IPS-18c (cell line): ENCODE data around the gene F2RL3.
"Not testable (repeated sequence)": the region's sequence is repeated elsewhere in the genome, so short reads cannot be mapped to it uniquely, and the experiment has no call there.

Experiments
- H3K4me3 ChIP-seq: 2 replicates; pipeline ENCODE4 v1.7.0; 2013; ENCODE audit warnings: low read depth, mild to moderate bottlenecking, low read length, moderate library complexity; ENCODE audit not compliant: insufficient read depth
- H3K9me3 ChIP-seq: one replicate; pipeline ENCODE4 v1.6.1; 2013; ENCODE audit warnings: mild to moderate bottlenecking, low read length, moderate library complexity; ENCODE audit not compliant: control insufficient read depth, insufficient read depth

The F2RL3 gene

DNA sequence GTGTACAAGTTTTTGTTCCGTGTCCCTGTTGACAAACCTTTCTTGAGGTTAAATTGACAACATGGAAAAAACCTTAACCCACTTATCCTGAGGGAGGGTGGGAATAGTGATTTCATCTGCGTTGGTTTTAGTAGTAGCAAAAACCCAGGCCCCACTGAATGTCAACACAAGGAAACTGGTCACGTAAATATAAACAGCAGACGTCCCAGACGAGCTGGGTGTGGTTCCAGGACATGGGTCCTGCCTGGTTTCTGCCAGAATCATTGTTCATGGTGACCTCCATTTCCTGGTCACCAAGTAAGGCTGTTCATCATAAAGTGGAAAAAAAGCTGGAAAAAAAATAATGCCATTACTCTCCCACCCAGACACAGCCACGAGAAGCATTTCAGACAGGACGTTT lies 16.9 kb upstream of the F2RL3 start:
- peaks cover 2% of the 10 kb centered on the region for H3K9me3 ChIP-seq
- H3K4me3 ChIP-seq = no peak overlapping the region

GRCh38 chr19:16872728-16873127 lies 16.1 kb upstream of the F2RL3 start:
- peaks cover 2% of the 10 kb centered on the region for H3K9me3 ChIP-seq

DNA sequence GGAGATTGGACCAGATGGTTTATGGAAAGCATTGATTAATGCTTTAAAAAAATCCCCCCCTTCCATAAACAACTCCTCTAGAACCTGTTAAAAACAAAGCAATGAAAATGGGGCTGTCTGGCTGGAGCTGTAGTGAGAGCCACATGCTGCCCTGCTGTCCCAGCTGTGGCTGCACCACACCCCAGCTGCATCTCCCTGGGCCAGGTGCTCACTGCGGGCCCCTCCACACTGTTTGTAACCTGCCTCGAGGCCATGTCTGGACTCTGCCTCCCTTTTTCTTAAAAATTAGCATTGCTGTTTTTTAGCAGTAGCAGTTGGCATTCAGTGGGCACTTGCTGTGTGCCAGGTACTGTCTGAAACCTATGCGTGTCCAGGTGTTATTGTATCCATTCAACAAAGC lies 15.2 kb upstream of the F2RL3 start:
- H3K9me3 ChIP-seq = peaks cover 2% of the 10 kb centered on the region
- H3K4me3 ChIP-seq = no peak overlapping the region

More at GRCh38 chr19:16872728-16873127, 16.1 kb upstream of the F2RL3 start:
- no peak overlapping the region for H3K4me3 ChIP-seq

DNA sequence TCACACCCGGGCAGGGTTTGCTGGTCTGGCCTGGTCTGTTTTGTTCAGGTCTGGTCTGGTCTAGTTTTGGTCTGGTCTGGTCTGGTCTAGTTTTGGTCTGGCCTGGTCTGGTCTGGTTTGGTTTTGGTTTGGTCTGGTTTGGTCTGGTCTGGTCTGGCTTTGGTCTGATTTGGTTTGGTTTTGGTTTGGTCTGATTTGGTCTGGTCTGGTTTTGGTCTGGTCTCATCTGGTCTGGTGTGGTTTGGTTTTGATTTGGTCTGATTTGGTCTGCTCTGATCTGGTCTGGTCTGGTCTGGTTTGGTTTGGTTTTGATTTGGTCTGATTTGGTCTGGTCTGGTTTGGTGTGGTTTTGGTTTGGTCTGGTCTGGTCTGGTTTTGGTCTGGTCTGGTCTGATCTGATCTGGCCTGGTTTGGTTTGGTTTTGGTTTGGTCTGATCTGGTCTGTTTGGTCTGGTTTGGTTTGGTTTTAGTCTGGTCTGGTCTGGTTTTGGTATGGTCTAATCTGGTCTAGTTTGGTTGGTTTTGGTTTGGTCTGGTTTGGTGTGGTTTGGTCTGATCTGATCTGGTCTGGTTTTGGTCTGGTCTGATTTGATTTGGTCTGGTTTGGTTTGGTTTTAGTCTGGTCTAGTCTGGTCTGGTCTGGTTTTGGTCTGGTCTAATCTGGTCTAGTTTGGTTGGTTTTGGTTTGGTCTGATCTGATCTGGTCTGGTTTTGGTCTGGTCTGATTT lies 14.4 kb upstream of the F2RL3 start:
- Histone ChIP-seq H3K9me3 (peaks cover 2% of the 10 kb centered on the region), H3K4me3 (no peak overlapping the region)

DNA sequence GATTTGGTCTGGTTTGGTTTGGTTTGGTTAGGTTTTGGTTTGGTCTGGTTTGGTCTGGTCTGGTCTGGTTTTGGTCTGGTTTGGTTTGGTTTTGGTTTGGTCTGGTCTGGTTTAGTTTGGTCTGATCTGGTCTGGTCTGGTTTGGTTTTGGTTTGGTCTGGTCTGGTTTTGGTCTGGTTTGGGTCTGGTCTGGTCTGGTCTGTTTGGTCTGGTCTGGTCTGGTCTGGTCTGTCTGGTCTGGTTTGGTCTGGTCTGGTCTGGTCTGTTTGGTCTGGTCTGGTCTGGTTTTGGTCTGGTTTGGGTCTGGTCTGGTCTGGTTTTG lies 13.9 kb upstream of the F2RL3 start:
- H3K9me3 ChIP-seq, H3K4me3 ChIP-seq: not testable (repeated sequence)

DNA sequence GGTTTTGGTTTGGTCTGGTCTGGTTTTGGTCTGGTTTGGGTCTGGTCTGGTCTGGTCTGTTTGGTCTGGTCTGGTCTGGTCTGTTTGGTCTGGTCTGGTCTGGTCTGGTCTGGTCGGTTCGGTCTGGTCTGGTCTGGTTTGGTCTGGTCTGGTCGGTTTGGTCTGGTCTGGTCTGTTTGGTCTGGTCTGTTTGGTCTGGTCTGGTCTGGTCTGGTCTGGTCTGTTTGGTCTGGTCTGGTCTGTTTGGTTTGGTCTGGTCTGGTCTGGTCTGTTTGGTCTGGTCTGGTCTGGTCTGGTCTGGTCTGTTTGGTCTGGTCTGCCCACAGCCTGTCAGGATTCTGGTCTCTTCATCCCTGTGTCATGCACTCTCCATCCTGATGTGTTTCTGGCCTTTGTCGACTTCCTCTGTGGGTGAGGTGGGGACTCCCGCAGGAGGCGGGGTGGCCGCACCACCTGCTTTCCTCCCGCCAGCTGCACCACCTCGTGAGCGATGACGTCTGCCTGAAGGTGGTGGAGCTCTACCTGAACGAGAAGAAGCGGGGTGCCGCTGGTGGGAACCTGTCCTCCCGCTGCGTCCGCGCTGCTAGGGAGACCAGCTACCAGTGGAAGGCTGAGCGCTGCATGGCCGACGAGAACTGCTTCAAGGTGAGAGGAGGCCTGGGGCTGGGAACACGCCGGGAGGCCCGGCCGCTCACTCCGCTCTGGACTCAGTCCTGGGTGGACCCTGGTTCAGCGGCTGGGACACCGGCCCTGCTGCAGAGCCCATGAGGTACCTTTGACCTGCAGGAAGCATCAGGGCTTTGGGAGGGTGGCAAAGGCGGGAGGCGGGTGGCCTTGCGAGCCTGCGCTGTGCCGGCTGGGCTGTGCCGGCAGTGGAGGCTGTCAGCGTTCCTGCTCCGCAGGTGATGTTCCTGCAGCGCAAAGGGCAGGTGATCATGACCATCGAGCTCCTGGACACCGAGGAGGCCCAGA lies 12.9 kb upstream of the F2RL3 start:
- Histone ChIP-seq H3K9me3 (peaks cover 2% of the 10 kb centered on the region), H3K4me3 (no peak overlapping the region)

DNA sequence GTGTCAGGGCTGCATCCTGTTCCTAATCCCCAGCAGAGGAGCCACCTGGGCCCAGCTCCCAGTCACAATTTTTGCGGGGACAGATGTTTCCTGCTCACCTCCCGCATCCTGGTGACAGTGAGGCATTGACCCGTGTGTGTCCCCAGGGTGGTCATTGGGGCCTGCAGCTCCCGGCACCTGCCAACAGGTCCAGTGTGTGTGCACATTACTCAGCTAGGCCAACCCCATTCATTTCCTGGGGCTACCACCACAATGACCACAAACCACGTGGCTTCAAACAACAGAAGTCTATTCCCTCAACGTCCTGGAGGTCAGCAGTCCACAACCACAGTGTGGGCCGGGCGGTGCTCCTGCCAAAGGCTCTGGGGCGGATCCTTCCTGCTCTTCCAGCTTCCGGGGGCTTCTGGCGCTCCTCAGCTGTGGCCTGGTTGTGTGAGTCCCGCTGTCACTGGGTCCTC lies 11.9 kb upstream of the F2RL3 start:
- Histone ChIP-seq H3K9me3 (peaks cover 7% of the 10 kb centered on the region), H3K4me3 (no peak overlapping the region)

- peaks cover 7% of the 10 kb centered on the region for H3K9me3 ChIP-seq
- no peak overlapping the region for H3K4me3 ChIP-seq
Measured at GRCh38 chr19:16877581-16877980, 11.2 kb upstream of the F2RL3 start.

DNA sequence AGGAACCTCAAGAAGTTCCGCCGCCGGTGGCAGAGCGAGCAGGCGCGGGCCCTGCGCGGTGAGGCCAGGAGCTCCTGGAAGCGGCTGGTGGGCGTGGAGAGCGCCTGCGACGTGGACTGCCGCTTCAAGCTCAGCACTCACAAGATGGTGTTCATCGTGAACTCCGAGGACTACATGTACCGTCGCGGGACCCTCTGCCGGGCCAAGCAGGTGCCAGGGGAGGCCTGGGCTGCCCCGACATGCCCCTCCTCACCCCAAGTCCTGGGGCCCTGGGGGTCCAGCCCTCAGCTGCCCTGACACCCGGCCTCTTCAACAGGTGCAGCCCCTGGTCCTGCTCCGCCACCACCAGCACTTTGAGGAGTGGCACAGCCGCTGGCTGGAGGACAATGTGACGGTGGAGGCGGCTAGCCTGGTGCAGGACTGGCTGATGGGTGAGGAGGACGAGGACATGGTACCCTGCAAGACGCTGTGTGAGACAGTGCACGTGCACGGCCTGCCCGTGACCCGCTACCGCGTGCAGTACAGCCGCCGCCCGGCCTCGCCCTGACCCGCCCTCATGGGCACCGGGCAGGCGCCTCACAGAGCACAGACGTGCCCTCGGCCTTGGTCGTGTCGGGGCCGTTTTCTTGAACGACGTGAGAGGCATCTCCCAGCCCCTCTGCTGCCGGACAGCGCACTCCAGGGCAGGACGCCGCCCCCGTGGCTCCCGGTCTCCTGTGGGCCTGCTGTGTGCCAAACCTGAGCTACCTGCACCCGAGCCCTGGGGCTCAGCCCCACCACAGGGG lies 10.4 kb upstream of the F2RL3 start:
- peaks cover 7% of the 10 kb centered on the region for H3K9me3 ChIP-seq
- H3K4me3 ChIP-seq = no peak overlapping the region

- H3K4me3 ChIP-seq = no peak overlapping the region
- H3K9me3 ChIP-seq = peaks cover 4% of the 10 kb centered on the region
Measured at GRCh38 chr19:16880884-16881554, 7.8 kb upstream of the F2RL3 start.

- H3K4me3 ChIP-seq = no peak overlapping the region; the same call in 1 of the 2 replicates
- H3K9me3 ChIP-seq = peaks cover 4% of the 10 kb centered on the region
Measured at GRCh38 chr19:16882146-16882545, 6.7 kb upstream of the F2RL3 start.

DNA sequence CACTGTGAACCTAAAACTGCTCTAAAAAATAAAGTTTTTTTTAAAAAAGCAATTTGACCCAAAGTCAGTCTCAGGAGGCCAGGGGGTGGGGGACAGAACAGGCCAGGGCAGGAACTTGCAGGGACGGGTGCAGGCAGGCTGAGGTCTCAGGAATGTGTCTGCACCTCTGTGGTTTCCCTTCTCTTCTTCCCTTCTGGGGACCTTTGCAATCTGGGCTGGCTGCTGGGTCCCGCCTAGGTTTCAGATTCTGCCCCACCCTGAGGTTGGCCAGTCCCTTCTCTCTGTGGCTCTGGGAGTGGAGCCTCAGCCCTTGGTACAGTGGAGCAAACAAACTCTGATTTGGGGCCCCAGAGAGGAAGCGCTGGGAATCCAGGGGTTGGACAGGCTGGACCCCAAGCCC lies 5.3 kb upstream of the F2RL3 start:
- no peak overlapping the region for H3K4me3 ChIP-seq

GRCh38 chr19:16885166-16885565 lies 3.6 kb upstream of the F2RL3 start:
- H3K4me3 ChIP-seq = no peak overlapping the region
- peaks cover 4% of the 10 kb centered on the region for H3K9me3 ChIP-seq

More for the DNA sequence above, 5.3 kb upstream of the F2RL3 start:
- peaks cover 4% of the 10 kb centered on the region for H3K9me3 ChIP-seq

DNA sequence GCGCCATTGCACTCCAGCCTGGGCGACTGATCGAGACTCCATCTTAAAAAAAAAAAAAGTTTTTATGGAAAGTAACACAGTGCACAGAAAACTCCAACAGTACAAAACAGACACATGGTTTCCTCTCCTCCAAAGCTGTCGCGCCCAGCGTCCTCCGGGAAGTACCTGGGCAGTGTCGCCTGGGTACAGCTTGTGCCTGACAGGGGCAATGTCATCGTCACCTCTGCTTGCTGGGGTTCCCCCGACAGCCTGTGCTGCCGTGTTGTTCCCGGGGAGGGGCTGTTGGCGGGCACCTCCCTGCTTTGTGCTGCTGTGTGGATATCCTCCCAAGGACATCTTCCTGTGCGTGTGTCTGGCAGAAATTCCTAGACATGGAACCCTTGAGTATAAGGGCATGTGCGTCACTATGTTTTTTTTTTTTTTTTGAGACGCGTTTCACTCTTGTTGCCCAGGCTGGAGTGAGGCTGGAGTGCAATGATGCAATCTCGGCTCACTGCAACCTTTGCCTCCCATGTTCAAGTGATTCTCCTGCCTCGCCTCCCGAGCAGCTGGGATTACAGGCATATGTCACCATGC lies 2.4 kb upstream of the F2RL3 start:
- Histone ChIP-seq H3K4me3 (no peak overlapping the region), H3K9me3 (peaks cover 2% of the 10 kb centered on the region)

DNA sequence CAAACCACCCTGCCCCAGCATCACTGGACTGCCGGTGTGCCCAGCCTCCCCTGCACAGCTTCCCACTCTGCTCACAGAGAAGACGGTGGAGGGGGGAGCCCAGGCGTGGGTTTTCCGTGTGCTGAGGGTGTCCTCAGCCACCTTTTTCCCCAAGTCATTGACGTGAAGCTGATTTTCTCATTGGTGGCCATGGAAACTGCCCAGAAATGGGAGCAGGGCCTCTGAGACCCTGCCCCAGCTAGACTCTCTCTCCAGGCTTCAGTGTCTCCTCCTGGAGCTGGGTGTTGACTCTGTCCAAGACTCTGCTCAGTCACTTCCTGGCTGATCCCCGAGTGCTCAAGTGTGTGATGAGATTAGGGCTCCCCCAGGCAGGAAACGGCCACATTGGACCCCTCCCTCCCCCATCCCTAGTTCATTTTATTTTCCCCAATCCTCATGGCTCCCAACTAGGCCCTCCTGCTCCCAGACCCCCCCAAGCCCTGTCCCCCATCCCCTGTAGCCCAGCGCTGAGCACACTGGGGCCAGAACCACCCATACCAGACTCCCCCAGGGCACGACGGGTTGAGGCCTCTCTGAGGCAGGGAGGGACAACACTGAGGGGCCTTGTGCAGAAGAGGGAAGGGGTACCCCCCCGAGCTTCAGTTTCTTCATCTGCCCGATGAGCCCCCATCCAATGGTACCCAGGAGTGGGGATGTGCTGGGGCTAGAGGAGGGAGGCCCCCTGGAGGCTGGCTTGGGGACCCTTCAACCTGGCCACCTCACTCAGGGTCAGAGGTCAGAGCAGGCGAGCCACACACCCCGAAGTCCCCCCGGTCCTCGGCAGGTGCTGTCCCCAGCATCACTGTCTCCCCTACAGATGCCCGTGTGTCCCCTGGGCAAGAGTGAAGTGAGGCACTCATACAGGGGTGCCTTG lies 1.2 kb upstream of the F2RL3 start:
- Histone ChIP-seq H3K9me3 (no peaks in the 10 kb centered on the region), H3K4me3 (no peak overlapping the region)

- Histone ChIP-seq H3K9me3 (no peaks in the 10 kb centered on the region), H3K4me3 (no peak overlapping the region)
Measured at GRCh38 chr19:16889366-16889882, 625 bp downstream of the F2RL3 start.
